ENCODE results near the gene XKRX. TPM values are rescaled to one million over a fixed set of nuclear protein-coding genes. Genes with fewer than 3 reads are reported as not detected.

XKRX gene
- total and polyA plus RNA-seq, 2 of the 8 experiments (the other 6 are each of a cell fraction or from before 2014, with no cell fraction given): 0.70 to 1.3 TPM

- H3K18ac ChIP-seq (ENCODE audit: extremely low read depth, low read length): no peak overlapping the region
- H3K4me2 ChIP-seq (ENCODE audit: insufficient read depth in 1 of 2, low read depth in 2 of 2, low read length in 2 of 2): no peak overlapping the region
- H2AFZ ChIP-seq (ENCODE audit: low read length): no peak overlapping the region
- no peak overlapping the region for H3K23ac ChIP-seq (ENCODE audit: insufficient read length)
- no peaks in the 10 kb centered on the region for H3K27me3 ChIP-seq (replicated peaks in 1 of 4; ENCODE audit: control insufficient read depth in 3 of 4, extremely low read depth in 1 of 4, insufficient read depth in 3 of 4, low read length in 3 of 4)
- H3K4me1 ChIP-seq (replicated peaks in 1 of 4; ENCODE audit: control insufficient read depth in 3 of 4, insufficient read depth in 4 of 4, low read length in 3 of 4): no peaks in the 10 kb centered on the region
- H4K8ac ChIP-seq (ENCODE audit: extremely low read depth, insufficient read depth, low read length): no peak overlapping the region
- H2AK5ac ChIP-seq (ENCODE audit: low read depth, low read length): no peak overlapping the region
- WGBS, 2 experiments (ENCODE audit: extremely low coverage in 1 of 2, insufficient coverage in 1 of 2, insufficient read length in 1 of 2, insufficient replicate concordance in 2 of 2, low coverage in 1 of 2, low lambda C conversion rate in 2 of 2, missing lambda C conversion rate in 1 of 2): 98% methylated on average over 8 of the region's 19 CpGs; no CpG with 5 or more reads in 1 of the 2 experiments
- H3K79me1 ChIP-seq (ENCODE audit: low read depth, low read length): no peaks in the 10 kb centered on the region
- H2BK120ac ChIP-seq (replicated peaks; ENCODE audit: low read depth, low read length): no peak overlapping the region
- TF ChIP-seq JUN (IDR thresholded peaks at IDR 0.05; ENCODE audit: low read depth, low read length) (no peak), SIRT6 (IDR thresholded peaks at IDR 0.05; ENCODE audit: low read length) (no peak), POLR2AphosphoS5 (IDR thresholded peaks at IDR 0.05; ENCODE audit: low read depth, low read length) (no peak), RXRA (IDR thresholded peaks at IDR 0.05; ENCODE audit: insufficient read depth, low read depth, low read length) (no peak), BRCA1 (IDR thresholded peaks at IDR 0.05; ENCODE audit: low read depth, low read length) (no peak), EGR1 (IDR thresholded peaks at IDR 0.05; ENCODE audit: borderline replicate concordance, low read depth, low read length) (no peak), SP4 (IDR thresholded peaks at IDR 0.05; ENCODE audit: low read length) (no peak), CBX8 (IDR thresholded peaks at IDR 0.05; ENCODE audit: borderline replicate concordance, low read depth, low read length) (no peak), ATF3 (IDR thresholded peaks at IDR 0.05; ENCODE audit: insufficient read depth, low read depth, low read length) (no peak), TEAD4 (IDR thresholded peaks at IDR 0.05; ENCODE audit: low read depth, low read length) (no peak), KDM5A (IDR thresholded peaks at IDR 0.05; ENCODE audit: low read length) (no peak), CBX5 (IDR thresholded peaks at IDR 0.05; ENCODE audit: low read depth, low read length) (no peak), TCF12 (IDR thresholded peaks at IDR 0.05; ENCODE audit: low read depth, low read length) (no peak), SIX5 (IDR thresholded peaks at IDR 0.05; ENCODE audit: low read depth, low read length) (no peak)
- POLR2A ChIA-PET (ENCODE audit: partially characterized antibody): no interaction called here
- CTCF ChIA-PET (ENCODE audit: partially characterized antibody): no interaction called here
- H4K5ac ChIP-seq (ENCODE audit: insufficient read length, low read depth, low read length): no peak overlapping the region
- no peaks in the 10 kb centered on the region for H3K36me3 ChIP-seq (ENCODE audit: control insufficient read depth in 2 of 4, insufficient read depth in 4 of 4, low read length in 3 of 4)
- H4K91ac ChIP-seq (replicated peaks; ENCODE audit: insufficient read length, low read length): no peak overlapping the region
- DNase-seq (ENCODE audit: low read depth in 1 of 2, low spot score in 2 of 2) (no peak), FAIRE-seq (no peak)
- H2BK15ac ChIP-seq (ENCODE audit: low read length): no peak overlapping the region
- H2BK12ac ChIP-seq (ENCODE audit: low read depth, low read length): no peak overlapping the region
- H2BK5ac ChIP-seq (ENCODE audit: low read depth, low read length): no peak overlapping the region
- H3K9me3 ChIP-seq (ENCODE audit: insufficient read depth in 2 of 2, low read depth in 1 of 2, low read length in 1 of 2): no peaks in the 10 kb centered on the region; a peak in 1 of 4 replicates
- H3K56ac ChIP-seq (replicated peaks; ENCODE audit: insufficient read length, low read depth, low read length): no peak overlapping the region
- H3K14ac ChIP-seq (ENCODE audit: insufficient read length): no peak overlapping the region
- no peak overlapping the region for H3K4ac ChIP-seq (replicated peaks; ENCODE audit: insufficient read length, low read depth, low read length)
- H4K20me1 ChIP-seq (replicated peaks in 1 of 2; ENCODE audit: control insufficient read depth in 1 of 2, insufficient read depth in 2 of 2, low read length in 2 of 2): no peaks in the 10 kb centered on the region
- no peaks in the 10 kb centered on the region for H3K79me2 ChIP-seq (ENCODE audit: control insufficient read depth in 1 of 2, insufficient read depth in 2 of 2, low read length in 2 of 2)
- H3K9ac ChIP-seq (replicated peaks in 1 of 4; ENCODE audit: extremely low read depth in 1 of 4, low read depth in 3 of 4, low read length in 3 of 4): no peak overlapping the region
- H3K4me3 ChIP-seq (ENCODE audit: extremely low read depth in 1 of 4, insufficient read depth in 2 of 4, low read depth in 3 of 4, low read length in 4 of 4): no peak overlapping the region
- no peak overlapping the region for H2BK20ac ChIP-seq (ENCODE audit: low read length)
- no peak overlapping the region for H3K27ac ChIP-seq (ENCODE audit: low read depth, low read length)
- H3K23me2 ChIP-seq (ENCODE audit: low read depth, low read length): no peaks in the 10 kb centered on the region
Measured at GRCh38 chrX:100973411-100973810, 44.7 kb upstream of the XKRX start.
